HL-60 (cell line): ENCODE data around the gene SNRPA1.
A peak's percentile ranks its signal among the peaks of the same experiment; 100 is the strongest.

Source experiments
- DNase-seq, 2 experiments: peaks; one replicate each; pipeline ENCODE4 v3.0.0-alpha.2; 2010 to 2020; ENCODE audit warnings: low read depth in 1 of 2, low spot score in 1 of 2
- H3K27ac ChIP-seq: fragments of 250-450 bp; sonication (Bioruptor Pico); replicated peaks from 2 replicates; pipeline ENCODE4 v1.5.1; 2020; ENCODE audit warnings: mild to moderate bottlenecking, moderate library complexity
- H3K27me3 ChIP-seq: fragments of 250-450 bp; sonication (Bioruptor Pico); 2 replicates; pipeline ENCODE4 v1.5.1; 2021; ENCODE audit warnings: mild to moderate bottlenecking, moderate library complexity; ENCODE audit not compliant: insufficient read depth, poor library complexity, severe bottlenecking
- H3K4me3 ChIP-seq: replicated peaks from 2 replicates; pipeline ENCODE4 v1.5.1; 2011; ENCODE audit warnings: mild to moderate bottlenecking, control low read depth, low read length; ENCODE audit not compliant: insufficient read depth
- CTCF ChIP-seq: IDR thresholded peaks from one replicate; pipeline ENCODE4 v1.5.1; 2011; ENCODE audit warnings: low read length, control low read depth, inconsistent platforms; ENCODE audit not compliant: insufficient read depth
- GABPA ChIP-seq: IDR thresholded peaks from 2 replicates; pipeline ENCODE4 v1.6.1; 2012; ENCODE audit warnings: low read depth
- POLR2AphosphoS5 ChIP-seq: IDR thresholded peaks from 2 replicates; pipeline ENCODE4 v1.6.1; 2012; ENCODE audit warnings: low read depth
- SPI1 ChIP-seq: IDR thresholded peaks from 2 replicates; pipeline ENCODE4 v1.6.1; 2012; ENCODE audit warnings: low read depth, mild to moderate bottlenecking, borderline replicate concordance
- long read RNA-seq: library from polyadenylated mRNA; unstranded; transcript quantifications from one replicate; pipeline ENCODE4 v2.0.0, GENCODE V29; 2020
- TF ChIP-seq, protein P1 (sequence below): IDR thresholded peaks from 2 replicates; pipeline ENCODE4 v1.6.1; 2012; ENCODE audit warnings: low read depth; ENCODE audit not compliant: insufficient replicate concordance

The SNRPA1 gene
- long read RNA-seq, transcript SNRPA1-205 (7 exons, 2,108 nt): minor isoform, 248 of 629 reads
- long read RNA-seq, transcript SNRPA1-207 (8 exons, 924 nt): minor isoform, 21 of 629 reads
- long read RNA-seq, transcript SNRPA1-201 (9 exons, 1,055 nt): major isoform, 289 of 629 reads
- long read RNA-seq, transcript SNRPA1-215 (2 exons, 509 nt): minor isoform, 5 of 629 reads
- long read RNA-seq, partial matches to known transcripts: 12 of 629 reads
- long read RNA-seq, other reads (novel, unspliced or antisense): 54 of 629 reads

- no peaks in the 10 kb centered on the region for H3K27me3 ChIP-seq
- DNase-seq: peak; percentile 91 to 96
- H3K27ac ChIP-seq: peak within 1 kb of the TSS; percentile 98
Observed at GRCh38 chr15:101294731-101295606, at the start of gene SNRPA1. TSS of gene SNRPA1 (minus strand) at chr15:101295248. CDS start at chr15:101295178, 70 bp downstream.

GRCh38 chr15:101342056-101342455, 47.0 kb upstream of the SNRPA1 start:
- Histone ChIP-seq H3K27me3 (no peaks in the 10 kb centered on the region), H3K27ac (no peak overlapping the region), H3K4me3 (no peak overlapping the region)
- no peak for DNase-seq
- peak; percentile 96 for TF ChIP-seq SPI1
- TF ChIP-seq, protein P1, sequence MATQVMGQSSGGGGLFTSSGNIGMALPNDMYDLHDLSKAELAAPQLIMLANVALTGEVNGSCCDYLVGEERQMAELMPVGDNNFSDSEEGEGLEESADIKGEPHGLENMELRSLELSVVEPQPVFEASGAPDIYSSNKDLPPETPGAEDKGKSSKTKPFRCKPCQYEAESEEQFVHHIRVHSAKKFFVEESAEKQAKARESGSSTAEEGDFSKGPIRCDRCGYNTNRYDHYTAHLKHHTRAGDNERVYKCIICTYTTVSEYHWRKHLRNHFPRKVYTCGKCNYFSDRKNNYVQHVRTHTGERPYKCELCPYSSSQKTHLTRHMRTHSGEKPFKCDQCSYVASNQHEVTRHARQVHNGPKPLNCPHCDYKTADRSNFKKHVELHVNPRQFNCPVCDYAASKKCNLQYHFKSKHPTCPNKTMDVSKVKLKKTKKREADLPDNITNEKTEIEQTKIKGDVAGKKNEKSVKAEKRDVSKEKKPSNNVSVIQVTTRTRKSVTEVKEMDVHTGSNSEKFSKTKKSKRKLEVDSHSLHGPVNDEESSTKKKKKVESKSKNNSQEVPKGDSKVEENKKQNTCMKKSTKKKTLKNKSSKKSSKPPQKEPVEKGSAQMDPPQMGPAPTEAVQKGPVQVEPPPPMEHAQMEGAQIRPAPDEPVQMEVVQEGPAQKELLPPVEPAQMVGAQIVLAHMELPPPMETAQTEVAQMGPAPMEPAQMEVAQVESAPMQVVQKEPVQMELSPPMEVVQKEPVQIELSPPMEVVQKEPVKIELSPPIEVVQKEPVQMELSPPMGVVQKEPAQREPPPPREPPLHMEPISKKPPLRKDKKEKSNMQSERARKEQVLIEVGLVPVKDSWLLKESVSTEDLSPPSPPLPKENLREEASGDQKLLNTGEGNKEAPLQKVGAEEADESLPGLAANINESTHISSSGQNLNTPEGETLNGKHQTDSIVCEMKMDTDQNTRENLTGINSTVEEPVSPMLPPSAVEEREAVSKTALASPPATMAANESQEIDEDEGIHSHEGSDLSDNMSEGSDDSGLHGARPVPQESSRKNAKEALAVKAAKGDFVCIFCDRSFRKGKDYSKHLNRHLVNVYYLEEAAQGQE: no peak
- TF ChIP-seq CTCF: no peak

More at GRCh38 chr15:101294731-101295606, at the start of gene SNRPA1:
- TF ChIP-seq GABPA (peak; percentile 77), POLR2AphosphoS5 (peak; percentile 96), SPI1 (no peak), CTCF (no peak)
- TF ChIP-seq, protein P1: peak; percentile 12
- peak within 1 kb of the TSS; percentile 93 for H3K4me3 ChIP-seq

DNA sequence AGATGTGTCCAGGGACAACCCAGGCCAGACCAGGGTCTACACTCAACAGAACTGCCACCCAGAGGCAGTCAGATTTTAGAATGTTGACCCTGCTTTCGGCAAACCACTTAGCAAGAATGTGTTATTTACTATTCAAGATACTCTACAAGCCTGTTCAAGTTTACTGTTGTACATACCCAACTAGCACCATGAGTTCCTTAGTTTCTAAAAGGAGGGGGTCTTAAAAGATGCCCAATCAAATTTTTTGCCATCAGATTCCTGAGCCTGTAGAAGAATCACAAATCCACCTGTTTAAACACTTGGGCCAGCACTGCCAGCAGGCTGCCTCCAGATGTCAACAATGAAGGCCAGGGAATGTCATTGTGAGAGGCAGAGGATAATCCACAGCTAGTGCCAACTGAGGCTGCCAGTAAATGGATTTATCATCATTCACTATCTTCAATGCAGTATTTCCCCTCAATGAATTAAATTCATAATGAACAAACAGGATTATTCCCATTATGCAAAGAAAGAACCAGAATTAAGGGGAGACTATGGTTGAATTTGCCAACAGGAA, 43.5 kb upstream of the SNRPA1 start:
- Histone ChIP-seq H3K4me3 (no peak overlapping the region), H3K27me3 (no peaks in the 10 kb centered on the region), H3K27ac (no peak overlapping the region)
- TF ChIP-seq, protein P1: no peak
- TF ChIP-seq SPI1: no peak
- TF ChIP-seq CTCF: no peak
- no peak for TF ChIP-seq GABPA
- no peak for TF ChIP-seq POLR2AphosphoS5
- DNase-seq: no peak
